Stimulated activated CD4-positive, alpha-beta T cell treated with anti-CD3 and anti-CD28 coated beads, TNF-alpha, amount 100 ng/mL, for 4 hours (primary cell): ENCODE measurements around the gene USB1.
A peak's percentile ranks its signal among the peaks of the same experiment; 100 is the strongest.

Experiments
- DNase-seq, 3 experiments: peaks; one replicate each; pipeline ENCODE4 v3.0.0-alpha.2; 2020; ENCODE audit warnings: low read depth in 3 of 3

USB1 gene

DNA sequence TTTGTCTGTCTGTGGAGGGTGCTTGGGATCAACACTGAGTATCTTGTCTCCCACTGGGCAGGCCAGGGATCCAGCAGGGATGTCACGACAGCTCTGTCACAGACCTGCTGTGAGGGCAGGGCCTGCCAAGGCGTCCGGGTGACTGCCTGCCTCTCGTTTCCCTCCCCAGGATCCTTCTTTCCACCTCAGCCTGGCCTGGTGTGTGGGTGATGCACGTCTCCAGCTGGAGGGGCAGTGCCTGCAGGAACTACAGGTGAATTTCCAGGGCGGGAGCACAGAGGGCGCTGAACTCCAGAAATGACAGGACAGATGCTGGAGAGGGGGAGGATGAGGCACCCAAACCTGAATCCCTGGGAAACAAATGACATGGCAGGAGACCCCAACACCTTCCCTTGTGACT, 17.6 kb downstream of the USB1 start:
- DNase-seq: no peak

- no peak for DNase-seq
Observed at GRCh38 chr16:58019866-58020538, 18.8 kb downstream of the USB1 start.

GRCh38 chr16:58020628-58021521, 19.7 kb downstream of the USB1 start:
- peak in 2 of 3 experiments; percentile 21 to 41 for DNase-seq

GRCh38 chr16:58021661-58022551, 20.7 kb downstream of the USB1 start:
- no peak for DNase-seq

DNA sequence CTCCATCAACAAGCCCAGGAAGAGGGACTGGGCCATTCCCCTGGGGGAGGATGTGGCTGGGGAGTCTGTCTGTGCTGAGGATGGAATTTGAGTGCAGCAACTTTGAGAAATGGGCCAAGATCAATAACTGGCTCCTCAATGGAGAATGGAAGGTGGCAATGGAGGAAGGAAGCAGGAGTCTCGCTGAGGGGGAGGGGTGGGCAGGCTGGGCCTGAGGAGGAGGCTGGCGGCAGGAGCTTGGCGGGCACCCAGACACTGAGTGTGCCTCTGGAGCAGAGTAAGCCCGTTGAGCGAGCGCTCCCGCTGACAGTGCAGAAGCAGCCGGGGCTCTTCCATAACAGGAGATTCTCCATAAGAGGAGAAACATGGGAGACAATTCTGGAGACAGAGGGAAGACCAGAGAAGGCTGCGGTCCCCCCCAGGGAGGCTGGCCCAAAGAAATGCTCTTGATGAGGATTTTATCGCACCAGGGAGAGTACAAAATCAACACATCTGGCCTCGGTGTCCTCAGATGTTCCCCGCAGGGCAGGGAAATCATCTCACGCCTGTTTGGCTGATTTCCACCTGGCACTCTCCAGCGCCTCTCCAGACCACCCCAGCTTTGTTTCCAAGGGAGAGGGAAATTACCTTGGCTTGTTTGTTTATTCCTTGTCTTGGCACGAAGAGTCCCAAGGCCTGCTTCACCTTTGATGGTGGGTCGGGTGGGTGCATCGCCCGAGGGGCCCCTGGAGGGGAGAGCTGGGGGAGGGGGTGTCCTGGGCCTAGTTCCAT, 21.6 kb downstream of the USB1 start:
- DNase-seq: no peak

DNA sequence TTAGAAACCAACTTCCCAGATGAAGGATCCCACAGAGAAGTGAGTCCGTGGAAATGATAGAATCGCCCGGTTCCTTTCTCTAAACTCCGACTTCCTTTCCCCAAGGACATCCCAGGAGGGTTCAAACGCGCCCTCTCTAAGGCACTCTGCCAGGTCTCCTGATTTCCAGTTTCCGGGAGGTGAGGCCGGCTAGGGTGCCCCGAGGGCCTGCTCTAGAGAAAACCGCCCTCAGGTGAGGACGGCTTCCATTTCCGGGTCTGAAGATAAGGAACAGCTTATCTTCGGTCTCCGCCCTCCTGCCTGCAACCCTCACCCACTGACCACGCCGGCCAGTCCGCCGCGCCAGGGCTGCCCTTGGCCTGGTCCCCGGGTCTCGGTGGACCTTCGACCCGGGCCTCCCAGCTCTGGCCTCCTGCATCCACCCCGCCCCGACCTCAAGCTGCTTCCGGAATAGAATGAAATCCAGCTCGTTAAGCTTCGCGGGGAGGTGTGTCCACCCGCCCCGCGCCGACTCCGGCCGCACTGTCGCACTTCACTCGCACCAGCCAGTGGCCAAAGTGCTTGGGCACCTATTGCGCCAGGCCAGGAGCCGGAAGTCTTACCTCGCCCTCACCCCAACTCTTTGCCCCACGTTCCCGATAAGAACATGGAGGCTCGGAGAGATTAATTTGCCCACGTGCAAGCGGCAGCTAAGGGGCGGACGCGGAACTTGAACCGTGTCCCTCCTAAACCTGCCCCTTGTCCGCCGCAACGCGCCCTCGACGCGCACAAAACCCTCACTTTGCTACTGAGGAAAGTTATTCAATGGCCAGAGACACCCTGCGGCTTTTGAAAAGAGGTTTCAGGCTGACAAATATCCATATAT, 23.5 kb downstream of the USB1 start:
- DNase-seq: peak in 1 of 3 experiments; percentile 9

GRCh38 chr16:58025351-58026138, 24.3 kb downstream of the USB1 start, which contains the start of gene MMP15:
Gene MMP15, plus strand, starts transcription at chr16:58025754. Its CDS starts 597 bp downstream, at chr16:58026351.
- peak; percentile 46 to 53 (median 50) for DNase-seq

DNA sequence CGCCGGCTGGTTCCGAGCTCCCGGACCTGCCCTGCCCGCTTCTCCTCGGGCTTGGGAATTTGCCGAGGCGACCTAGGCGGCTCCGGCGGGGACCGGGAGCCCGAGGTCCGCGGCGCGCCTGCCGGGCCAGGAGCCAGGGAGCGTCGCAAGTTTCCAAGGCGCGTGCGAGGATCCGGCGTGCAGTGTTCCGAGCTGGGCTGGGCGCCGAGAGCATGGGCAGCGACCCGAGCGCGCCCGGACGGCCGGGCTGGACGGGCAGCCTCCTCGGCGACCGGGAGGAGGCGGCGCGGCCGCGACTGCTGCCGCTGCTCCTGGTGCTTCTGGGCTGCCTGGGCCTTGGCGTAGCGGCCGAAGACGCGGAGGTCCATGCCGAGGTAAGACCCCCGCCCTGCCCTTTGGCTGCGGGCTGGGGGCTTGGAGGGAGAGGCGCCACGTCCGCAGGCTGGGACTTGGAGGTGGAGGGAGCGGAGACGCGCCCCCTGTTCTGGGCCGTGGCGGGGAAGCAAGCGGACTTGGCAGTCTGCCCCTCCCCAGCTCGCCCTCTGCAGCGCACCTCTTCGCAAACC, 25.0 kb downstream of the USB1 start:
- peak in 1 of 3 experiments; percentile 4 for DNase-seq

- DNase-seq: peak in 1 of 3 experiments; percentile 9
Observed at GRCh38 chr16:58026705-58027160, 25.5 kb downstream of the USB1 start.

DNA sequence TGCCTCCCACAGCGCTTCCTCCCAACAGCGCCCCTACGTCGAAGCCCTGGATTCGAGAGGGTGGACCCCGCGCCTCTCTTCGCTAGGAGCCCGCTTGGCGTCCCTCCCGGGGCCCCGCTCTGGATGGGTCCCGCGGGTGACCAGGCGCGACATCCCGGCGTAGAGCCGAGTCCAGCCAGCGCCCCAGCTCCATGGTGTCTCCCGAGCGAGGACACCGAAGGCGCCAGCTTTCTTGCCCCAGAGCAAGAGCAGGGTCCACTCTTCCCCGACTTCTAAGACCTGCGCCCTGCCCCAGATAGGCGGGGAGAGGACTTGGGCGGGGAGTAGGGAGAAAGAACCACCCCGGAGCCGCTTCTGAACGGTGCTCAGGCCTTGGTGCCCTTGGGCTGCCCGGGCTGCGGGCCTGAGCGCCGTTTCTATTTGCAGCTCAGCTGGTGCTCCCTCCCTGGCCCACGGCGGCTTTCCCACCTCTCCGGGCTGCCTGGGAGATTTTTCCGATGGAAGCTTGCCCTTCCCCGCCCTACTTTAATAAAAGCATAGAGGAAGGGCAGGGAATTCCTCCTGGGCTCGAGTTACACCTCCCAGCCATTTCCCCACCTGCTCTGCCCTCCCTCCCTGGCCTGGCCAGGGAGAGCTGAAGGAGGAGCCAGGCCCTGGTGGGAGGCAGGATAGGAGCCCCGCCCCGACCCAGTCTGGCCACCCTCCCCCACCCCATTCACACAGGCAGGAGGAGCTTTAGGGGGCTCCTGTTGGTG, 26.1 kb downstream of the USB1 start:
- DNase-seq: no peak

DNA sequence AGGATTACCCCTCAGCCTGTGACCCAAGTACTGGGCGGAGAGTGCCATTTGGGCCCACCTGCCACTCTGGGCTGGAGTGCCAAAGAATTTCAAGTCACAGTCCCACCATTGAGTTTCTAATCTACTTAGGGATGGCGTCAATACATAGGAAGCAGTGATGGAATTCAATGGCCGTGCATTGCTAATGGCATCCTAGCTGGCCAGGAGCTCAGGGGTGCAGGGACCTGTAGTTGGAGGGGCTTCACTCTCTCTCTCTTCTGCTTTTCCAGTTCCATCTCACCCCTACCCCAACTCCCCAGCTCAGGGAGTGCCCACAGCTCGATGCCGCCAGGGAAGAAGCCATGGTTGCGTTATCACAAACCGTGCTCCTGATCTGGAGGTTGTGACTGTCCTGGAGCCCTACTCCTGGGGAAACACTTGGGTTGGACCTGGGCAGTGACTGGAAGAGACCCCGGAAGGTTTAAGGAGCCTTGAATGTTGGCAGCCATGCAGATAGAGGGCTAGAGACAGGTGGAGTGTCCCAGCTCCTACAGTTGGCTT, 26.8 kb downstream of the USB1 start:
- DNase-seq: no peak

DNA sequence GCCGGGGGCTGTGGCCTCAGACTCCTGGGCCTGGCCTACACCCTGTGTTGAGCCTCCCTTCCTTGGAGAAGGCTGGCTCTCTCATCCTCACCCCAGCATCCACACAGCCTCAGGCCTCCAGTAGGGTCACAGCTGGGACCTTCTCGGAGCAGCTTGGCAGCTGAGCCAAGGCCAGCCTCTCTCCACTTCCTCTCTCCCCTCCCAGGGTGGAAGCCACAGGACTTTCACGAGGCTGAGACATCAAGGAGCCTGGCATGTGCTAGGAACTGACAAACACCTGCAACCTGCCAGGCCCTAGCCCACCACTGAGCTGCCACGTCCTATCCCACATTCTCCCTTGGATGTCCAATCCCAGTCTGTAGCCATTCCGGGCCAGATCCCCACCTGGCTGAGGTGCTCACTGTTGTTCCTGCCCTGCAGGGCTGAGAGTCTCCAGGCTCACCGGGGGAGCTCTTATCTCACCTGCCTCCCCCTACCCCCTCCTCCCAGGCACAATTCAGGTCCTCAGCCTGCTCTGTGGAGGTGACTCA, 27.4 kb downstream of the USB1 start:
- DNase-seq: no peak

DNA sequence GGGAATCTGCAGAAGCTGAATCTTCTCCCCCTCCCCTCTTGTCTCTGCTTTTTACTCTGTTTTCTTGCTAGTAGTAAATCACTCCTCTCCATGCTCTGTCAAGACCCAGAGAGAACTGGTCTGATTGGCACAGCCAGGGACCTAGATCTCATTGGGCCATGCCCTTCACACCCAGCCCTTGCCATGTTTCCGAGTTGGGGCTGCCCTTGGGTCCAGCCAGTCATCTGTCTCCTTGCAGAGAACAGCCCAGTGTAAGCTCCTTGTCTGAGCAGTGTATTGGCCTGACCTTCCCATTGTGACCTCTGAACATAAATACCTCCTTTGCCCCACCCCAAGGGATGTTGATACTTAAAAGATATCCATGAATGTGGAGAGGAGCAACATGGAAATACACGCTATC, 28.2 kb downstream of the USB1 start:
- no peak for DNase-seq

DNA sequence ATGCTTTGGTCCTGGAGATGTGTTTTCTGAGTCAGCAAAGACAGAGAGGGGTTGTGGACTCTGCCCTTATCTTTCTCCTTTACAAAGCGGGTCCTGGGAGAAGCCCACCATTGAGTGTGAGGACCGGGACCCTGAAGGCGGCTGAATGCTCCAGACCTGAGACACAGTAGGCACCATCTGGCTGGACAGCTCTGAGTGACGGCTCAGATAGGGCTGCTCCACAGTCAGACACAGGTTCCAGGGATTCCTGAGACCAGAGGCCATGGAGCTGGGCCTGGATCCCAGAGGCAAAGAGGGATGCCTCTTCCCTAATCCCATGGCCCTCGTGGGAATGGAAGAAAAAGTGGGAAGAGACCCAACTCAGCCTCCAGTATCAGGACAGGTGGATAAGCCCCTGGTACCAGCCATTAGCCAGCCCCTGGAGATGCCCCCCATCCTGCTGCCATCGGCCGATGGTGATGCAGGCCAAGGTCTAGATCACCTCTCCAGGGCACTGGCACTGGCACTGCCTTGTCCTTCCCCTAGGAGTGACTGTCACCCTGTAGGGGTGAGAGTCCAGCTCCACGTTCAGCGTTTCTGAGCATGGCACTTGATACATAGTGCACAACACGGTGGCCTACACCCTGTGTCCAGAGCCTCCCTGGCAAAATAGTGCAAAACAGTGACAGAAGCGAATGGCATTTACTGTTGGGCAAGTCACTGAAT, 29.1 kb downstream of the USB1 start:
- DNase-seq: no peak

DNA sequence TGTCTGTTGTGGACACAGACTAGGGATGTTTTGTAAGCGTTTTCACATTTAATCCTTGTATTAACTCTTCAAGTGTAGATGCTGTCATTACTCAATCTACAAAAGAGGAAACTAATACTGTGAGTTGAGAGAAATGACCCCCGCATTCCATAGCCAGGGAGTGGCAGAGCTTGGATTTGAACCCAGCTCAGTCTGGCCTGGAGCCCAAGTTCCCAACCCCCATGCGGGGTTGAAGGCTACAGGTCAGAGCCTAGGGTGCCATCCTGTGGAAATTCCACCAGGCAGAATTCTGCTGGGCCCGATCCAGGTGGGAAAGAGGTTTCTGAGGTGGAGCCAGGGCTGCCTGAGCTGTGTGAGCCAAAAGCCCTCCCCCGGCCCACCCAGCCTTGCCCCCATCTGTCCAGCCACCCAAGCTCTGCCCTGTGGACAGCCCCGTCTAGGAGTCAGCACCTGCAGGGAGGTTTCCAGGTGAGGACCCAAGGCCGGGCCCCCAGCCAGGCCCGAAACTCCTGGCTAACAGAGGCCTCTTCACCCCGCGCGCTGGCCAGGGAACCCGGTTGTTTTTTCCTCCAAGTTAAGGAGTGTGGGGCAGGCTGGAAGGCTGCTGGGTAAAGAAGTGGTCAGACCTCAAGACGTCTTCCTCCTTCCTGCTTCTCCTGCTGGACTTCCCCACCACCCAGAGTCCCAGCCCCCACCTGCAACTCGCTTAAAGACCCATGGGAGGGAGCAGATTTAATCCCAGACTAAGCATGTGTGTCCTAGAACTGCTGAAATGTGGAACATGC, 30.0 kb downstream of the USB1 start:
- no peak for DNase-seq

DNA sequence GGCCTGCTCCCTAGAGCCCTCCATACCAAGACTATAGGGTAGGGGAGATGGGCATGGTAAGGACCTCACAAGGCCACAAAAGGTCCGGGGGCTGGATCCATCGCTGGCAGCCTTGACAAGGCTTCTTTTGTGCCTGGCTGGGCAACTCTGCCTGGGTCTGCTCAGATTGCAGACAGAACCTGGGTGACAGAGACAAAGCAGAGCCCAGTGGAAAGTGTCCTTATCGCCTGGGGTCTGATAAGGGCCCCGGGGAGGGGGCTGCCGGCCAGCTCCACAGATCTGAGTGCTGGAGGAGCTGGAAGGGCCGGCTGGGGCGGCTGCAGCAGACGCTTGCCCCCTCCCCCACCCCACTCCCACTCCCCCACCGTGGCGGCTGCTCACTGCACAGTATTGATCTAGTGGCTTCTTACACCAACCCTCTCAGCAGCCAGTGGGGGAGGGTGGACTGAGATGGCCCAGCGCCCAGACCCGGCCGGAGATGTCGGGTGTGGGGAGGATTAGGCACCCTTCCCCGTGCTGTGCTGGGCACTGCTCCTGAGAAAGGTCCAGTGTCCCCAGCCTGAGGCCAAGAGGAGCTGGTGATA, 31.6 kb downstream of the USB1 start:
- DNase-seq: no peak
